Skeletal muscle cell (primary cell): Measurements from ENCODE around the gene FAM20A.

Experiments used
- DNase-seq: peaks from one replicate; pipeline ENCODE4 v3.0.0-alpha.2; 2010; ENCODE audit warnings: low read depth
- H3K4me3 ChIP-seq: 2 replicates; pipeline ENCODE4 v1.5.1; 2011; ENCODE audit warnings: low read depth, mild to moderate bottlenecking, control low read depth, low read length, moderate library complexity

FAM20A gene

GRCh38 chr17:68611353-68612208, 10.4 kb upstream of the FAM20A start:
- no peak overlapping the region for H3K4me3 ChIP-seq
- DNase-seq: no peak

- no peak overlapping the region for H3K4me3 ChIP-seq
- no peak for DNase-seq
Observed at GRCh38 chr17:68610554-68610953, 9.4 kb upstream of the FAM20A start.

DNA sequence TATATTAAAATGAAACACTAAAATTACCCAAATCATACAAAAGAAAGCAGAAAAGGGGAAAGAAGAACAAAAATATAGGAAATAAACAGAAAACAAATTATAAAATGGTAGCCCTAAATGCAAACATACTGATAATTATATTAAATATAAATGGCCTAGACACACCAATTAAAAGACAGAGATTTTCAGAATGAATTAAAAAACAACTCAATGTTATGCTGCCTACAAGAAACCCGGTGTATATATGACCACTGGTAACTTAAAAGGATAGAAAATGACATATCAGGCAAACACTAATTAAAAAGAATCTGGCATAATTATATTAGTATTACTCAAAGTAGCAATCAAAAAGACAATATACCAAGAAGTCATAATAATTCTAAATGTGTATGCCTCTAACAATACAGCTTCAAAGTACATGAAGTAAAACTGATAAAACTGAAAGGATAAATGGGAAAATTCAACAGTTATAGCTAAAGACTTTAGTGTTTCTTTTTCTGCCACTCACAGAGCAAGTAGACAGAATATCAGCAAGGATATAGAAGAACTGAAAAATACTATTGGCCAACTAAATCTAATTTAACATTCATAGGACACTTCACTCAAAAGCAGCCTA, 7.5 kb upstream of the FAM20A start:
- no peak overlapping the region for H3K4me3 ChIP-seq
- no peak for DNase-seq

GRCh38 chr17:68606451-68607307, 5.5 kb upstream of the FAM20A start:
- H3K4me3 ChIP-seq: no peak overlapping the region
- DNase-seq: no peak

DNA sequence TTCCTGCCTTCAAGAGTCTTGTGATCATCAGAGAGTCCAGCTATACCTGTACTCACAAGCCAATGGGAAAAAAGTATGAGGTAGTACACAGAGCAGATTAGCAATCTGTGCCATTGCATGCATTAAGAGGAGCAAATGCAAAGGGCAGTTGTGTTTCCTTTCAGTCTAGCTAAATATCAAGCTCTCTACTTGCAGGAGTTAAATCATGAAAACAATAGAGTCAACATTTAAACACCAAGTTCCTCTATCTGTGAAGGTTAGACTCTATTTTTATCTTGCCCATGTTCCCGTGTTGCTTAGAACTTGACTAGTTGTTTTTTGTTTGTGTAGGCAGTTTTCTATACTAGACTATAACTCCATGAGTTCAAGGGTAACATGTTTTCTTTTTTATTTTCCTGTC, 4.7 kb upstream of the FAM20A start:
- DNase-seq: no peak
- H3K4me3 ChIP-seq: no peak overlapping the region

DNA sequence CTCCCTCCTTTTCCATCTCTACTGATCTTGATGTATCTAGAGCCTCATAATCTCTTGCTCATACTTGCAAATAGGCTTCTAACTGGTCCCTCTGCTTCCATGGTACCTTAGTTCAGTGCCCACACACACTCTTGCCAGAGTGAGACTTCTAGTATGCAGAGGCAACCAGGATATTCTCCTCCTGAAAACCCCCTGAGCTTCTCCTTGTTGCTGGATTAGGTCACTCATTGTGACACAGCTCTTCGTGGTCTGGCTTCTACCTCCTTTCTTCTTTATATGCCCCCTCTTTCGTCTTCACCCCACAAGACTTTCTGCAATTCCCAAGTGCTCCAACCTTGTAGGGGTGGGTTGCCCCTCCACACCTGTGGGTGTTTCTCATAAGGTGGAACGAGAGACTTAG, 2.5 kb upstream of the FAM20A start:
- DNase-seq: no peak
- no peak overlapping the region for H3K4me3 ChIP-seq

DNA sequence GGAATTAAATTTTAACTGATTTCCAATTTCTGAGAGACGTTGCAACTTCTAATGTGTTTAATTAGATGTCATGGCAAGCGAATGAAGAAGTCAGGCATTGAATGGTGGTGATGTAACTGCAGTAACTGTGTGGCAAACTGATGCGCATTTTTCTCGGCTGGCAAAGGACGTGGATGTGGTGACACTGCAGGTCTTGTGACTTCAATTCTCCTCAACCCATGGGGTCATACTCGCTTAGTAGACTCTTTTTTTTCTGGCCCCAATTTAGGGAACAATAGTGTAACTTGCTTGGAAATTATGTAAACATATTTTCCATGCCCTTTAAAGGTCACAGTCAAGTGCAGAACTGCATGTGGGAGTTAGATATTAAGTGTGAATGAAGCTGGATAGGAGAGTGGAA, 1.9 kb upstream of the FAM20A start:
- H3K4me3 ChIP-seq: no peak overlapping the region
- DNase-seq: no peak

- no peak overlapping the region for H3K4me3 ChIP-seq
- DNase-seq: no peak
Observed at GRCh38 chr17:68602289-68602688, 1.1 kb upstream of the FAM20A start.

- no peak for DNase-seq
- H3K4me3 ChIP-seq: no peak overlapping the region
Observed at GRCh38 chr17:68601565-68602288, 560 bp upstream of the FAM20A start.

GRCh38 chr17:68600067-68600930, 868 bp downstream of the FAM20A start:
- H3K4me3 ChIP-seq: peak overlapping the region; percentile 47
- no peak for DNase-seq

DNA sequence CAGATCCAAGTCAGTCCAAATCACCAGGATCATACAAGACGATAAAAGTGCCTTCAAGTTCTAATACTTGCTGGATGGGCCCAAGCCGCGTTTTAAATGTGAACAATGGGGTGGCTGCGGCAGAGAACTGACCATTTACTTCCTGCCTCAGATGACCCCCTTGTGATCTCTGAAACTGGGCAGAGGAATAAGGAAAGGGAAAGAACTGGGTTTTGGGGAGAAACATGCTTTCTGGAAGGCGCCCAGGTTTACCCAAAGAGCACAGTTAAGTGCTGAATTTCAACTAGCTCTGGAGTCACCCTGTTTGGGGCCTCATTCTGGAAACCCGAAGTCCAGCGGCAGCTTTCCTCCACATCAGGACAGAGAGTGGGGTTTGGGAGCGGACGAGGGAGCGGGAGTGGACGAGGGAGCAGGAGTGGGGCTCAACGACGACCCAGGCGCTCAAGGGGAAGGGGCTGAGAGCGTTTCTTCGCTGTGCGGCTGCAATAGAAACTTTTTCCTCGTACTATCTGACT, 1.6 kb downstream of the FAM20A start:
- no peak for DNase-seq
- peak overlapping the region; percentile 47 for H3K4me3 ChIP-seq

DNA sequence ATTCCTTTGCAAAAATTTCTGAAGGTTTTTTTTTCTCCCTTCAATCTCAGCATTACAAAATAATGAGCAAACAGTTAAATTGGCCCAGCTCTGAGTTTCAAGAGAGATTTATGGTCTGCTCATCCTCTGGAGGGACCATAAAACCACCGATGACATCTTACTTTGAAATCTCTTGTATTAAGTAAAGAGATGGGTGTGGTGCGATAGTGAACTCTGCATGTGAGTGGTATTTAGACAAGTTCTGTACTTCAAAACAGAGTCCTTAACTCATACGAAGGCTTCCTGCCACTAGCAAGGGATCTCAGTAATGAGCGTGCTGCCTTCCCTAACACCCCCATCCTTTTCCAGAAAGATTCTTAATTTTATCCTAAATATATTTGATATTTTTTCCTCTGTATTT, 2.1 kb downstream of the FAM20A start:
- peak; percentile 78 for DNase-seq
- no peak overlapping the region for H3K4me3 ChIP-seq

DNA sequence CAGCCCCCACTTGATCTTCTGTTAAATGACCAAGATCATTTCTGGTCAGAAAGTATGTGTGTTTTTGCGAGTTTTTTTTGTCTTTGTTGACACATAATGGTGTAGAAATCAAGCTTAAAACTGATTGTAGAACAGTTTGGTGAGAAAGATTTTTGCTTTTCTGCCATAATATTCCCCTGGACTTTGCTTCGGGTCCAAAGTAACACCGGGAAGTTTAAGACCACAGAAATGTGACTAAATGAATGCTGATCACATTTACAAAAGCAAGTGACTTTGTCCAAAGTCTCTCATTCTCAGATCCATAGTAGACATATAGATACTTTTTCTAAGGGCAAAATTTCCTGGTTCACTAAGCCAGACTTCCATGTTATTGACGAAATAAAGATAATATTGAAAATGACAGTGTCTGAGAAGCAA, 2.6 kb downstream of the FAM20A start:
- H3K4me3 ChIP-seq: no peak overlapping the region
- DNase-seq: no peak

DNA sequence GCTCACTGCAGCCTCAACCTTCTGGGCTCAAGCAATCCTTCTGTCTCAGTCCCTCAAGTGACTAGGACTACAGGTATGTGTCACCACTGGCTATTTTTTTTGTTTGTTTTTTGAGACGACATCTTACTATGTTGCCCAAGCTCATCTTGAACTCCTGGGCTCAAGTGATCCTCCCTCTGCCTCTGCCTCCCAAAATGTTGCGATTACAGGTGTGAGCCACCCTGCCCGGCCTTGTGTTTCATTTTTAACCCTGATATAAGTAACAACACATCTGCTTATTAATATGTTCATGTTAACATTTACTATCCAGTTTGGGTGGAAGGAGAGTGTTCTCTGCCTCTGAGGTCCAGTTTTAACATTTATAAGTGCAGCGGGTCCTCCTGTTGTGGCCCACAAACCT, 3.1 kb downstream of the FAM20A start:
- no peak for DNase-seq
- no peak overlapping the region for H3K4me3 ChIP-seq

DNA sequence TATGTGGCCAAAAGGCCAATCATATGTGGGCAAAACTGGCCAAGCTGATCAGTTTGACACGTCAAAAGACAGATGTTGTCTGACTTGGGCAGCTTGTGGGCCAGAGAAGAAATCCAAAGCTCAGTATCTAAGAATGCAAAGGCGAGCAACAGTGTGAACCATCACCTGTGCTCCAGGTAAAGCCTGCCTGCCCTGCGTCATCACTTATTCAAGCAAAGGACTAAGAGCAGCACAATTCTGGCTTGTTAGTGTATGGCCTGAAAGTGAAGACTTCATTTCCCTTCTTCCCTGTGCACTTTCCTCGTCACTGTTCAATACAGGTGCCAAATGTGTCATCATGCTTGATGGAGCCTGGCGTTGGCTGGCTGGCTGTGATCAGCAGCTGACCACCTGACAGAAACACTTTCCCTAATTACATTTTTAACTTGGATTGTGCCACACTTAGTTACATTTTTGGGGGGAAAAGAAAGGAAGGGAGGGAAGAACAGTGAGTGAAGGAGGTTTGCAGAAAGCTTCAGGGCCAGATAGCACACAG, 4.7 kb downstream of the FAM20A start:
- DNase-seq: no peak
- no peak overlapping the region for H3K4me3 ChIP-seq

GRCh38 chr17:68595986-68596385, 5.2 kb downstream of the FAM20A start:
- no peak overlapping the region for H3K4me3 ChIP-seq
- DNase-seq: no peak

- no peak overlapping the region for H3K4me3 ChIP-seq
- DNase-seq: no peak
Observed at GRCh38 chr17:68595496-68595895, 5.7 kb downstream of the FAM20A start.

- no peak for DNase-seq
- no peak overlapping the region for H3K4me3 ChIP-seq
Observed at GRCh38 chr17:68594552-68594951, 6.6 kb downstream of the FAM20A start.
